Cerebellar cortex (tissue), 1 donor: Measurements from ENCODE around the gene CWC27.

Source experiments
- DNase-seq: peaks from one replicate; pipeline ENCODE4 v3.0.0-alpha.2; 2015; ENCODE audit warnings: low spot score

The CWC27 gene

GRCh38 chr5:65035211-65036206, 266.8 kb downstream of the CWC27 start:
- peak; percentile 86 for DNase-seq

GRCh38 chr5:65037831-65038815, 269.4 kb downstream of the CWC27 start:
- peak; percentile 44 for DNase-seq

- no peak for DNase-seq
Measured at GRCh38 chr5:65041296-65042158, 272.8 kb downstream of the CWC27 start.

GRCh38 chr5:65043843-65044359, 275.2 kb downstream of the CWC27 start:
- no peak for DNase-seq

- DNase-seq = no peak
Measured at GRCh38 chr5:65047225-65047624, 278.5 kb downstream of the CWC27 start.

- no peak for DNase-seq
Measured at GRCh38 chr5:65047948-65048690, 279.4 kb downstream of the CWC27 start.

- DNase-seq = no peak
Measured at GRCh38 chr5:65050140-65050539, 281.4 kb downstream of the CWC27 start.

- DNase-seq = no peak
Measured at GRCh38 chr5:65050826-65051498, 282.2 kb downstream of the CWC27 start.

GRCh38 chr5:65055938-65056337, 287.2 kb downstream of the CWC27 start:
- no peak for DNase-seq

- DNase-seq = no peak
Measured at GRCh38 chr5:65059681-65060598, 291.2 kb downstream of the CWC27 start.

- no peak for DNase-seq
Measured at GRCh38 chr5:65061250-65061973, 292.7 kb downstream of the CWC27 start.

- no peak for DNase-seq
Measured at GRCh38 chr5:65061974-65062353, 293.2 kb downstream of the CWC27 start.

- DNase-seq = no peak
Measured at GRCh38 chr5:65062469-65063083, 293.8 kb downstream of the CWC27 start.

- no peak for DNase-seq
Measured at GRCh38 chr5:65065001-65065511, 296.3 kb downstream of the CWC27 start.

GRCh38 chr5:65066387-65067146, 297.8 kb downstream of the CWC27 start:
- no peak for DNase-seq

- no peak for DNase-seq
Measured at GRCh38 chr5:65067147-65067506, 298.4 kb downstream of the CWC27 start.
